Breast epithelium (tissue), 4 donors: ENCODE data around the gene INIP. TPM values are rescaled to one million over a fixed set of nuclear protein-coding genes. Genes with fewer than 3 reads are reported as not detected.
"Not testable (repeated sequence)": the region's sequence is repeated elsewhere in the genome, so short reads cannot be mapped to it uniquely, and the experiment has no call there.

Experiments used
- DNase-seq, 2 donors: peaks; one replicate each; pipeline ENCODE4 v3.0.0-alpha.2; 2019; ENCODE audit warnings: low spot score in 2 of 2
- H3K27ac ChIP-seq, 2 donors: fragments of 200-600 bp; sonication (generic) in 1 of 2; one replicate each; pipeline ENCODE4 v1.5.1; 2016 to 2019; ENCODE audit warnings: mild to moderate bottlenecking in 1 of 2
- H3K27me3 ChIP-seq, 2 donors: fragments of 200-600 bp; sonication (generic) in 1 of 2; one replicate each; pipeline versions ENCODE4 v1.5.1 to v1.6.0; 2017 to 2019; ENCODE audit warnings: control low read depth in 1 of 2, mild to moderate bottlenecking in 1 of 2
- H3K36me3 ChIP-seq: fragments of 200-600 bp; one replicate; pipeline ENCODE4 v1.5.1; 2019
- H3K4me1 ChIP-seq, 2 donors: fragments of 200-600 bp; sonication (generic); one replicate each; pipeline ENCODE4 v1.5.1; 2016 to 2019; ENCODE audit warnings: control low read depth in 1 of 2
- H3K4me3 ChIP-seq, 3 donors: fragments of 200-600 bp; sonication (generic); 1 replicate in 2 of 3; 2 replicates in 1 of 3; pipeline ENCODE4 v1.5.1; 2016 to 2019; ENCODE audit warnings: mild to moderate bottlenecking in 3 of 3, moderate library complexity in 2 of 3
- H3K9me3 ChIP-seq, 2 donors: fragments of 200-600 bp; sonication (generic) in 1 of 2; one replicate each; pipeline ENCODE4 v1.5.1; 2016 to 2019; ENCODE audit warnings: control low read depth in 1 of 2
- POLR2A ChIP-seq: fragments of 450-650 bp; IDR thresholded peaks from one replicate; pipeline ENCODE4 v1.6.1; 2016; ENCODE audit warnings: antibody characterized with exemption, mild to moderate bottlenecking, moderate library complexity
- POLR2AphosphoS5 ChIP-seq, 3 donors: sonication (generic); formaldehyde crosslinking; IDR thresholded peaks; one replicate each; pipeline ENCODE4 v1.6.1; 2017; ENCODE audit warnings: antibody characterized with exemption in 3 of 3
- intact Hi-C: fragments of 100-400 bp; cut with DNase I; formaldehyde crosslinking; loops from one replicate; pipeline ENCODE4 v1.15.1; 2023; ENCODE audit warnings: low total_unique reads
- total RNA-seq, 3 donors: library from RNA; depleted of rRNA; stranded (reverse); fragments of >200 nt; gene quantifications; one replicate each; pipeline ENCODE4 v1.1.0, GENCODE V29; 2016
- TF ChIP-seq, protein P1 (sequence below), 3 donors: fragments of 450-650 bp; IDR thresholded peaks; one replicate each; pipeline ENCODE4 v1.5.1; 2016 to 2017; ENCODE audit warnings: antibody characterized with exemption in 3 of 3, mild to moderate bottlenecking in 3 of 3, moderate library complexity in 3 of 3

Gene INIP
- total RNA-seq, 3 donors from 2014 or later: 21.0 to 25.6 (median 21.9) TPM

DNA sequence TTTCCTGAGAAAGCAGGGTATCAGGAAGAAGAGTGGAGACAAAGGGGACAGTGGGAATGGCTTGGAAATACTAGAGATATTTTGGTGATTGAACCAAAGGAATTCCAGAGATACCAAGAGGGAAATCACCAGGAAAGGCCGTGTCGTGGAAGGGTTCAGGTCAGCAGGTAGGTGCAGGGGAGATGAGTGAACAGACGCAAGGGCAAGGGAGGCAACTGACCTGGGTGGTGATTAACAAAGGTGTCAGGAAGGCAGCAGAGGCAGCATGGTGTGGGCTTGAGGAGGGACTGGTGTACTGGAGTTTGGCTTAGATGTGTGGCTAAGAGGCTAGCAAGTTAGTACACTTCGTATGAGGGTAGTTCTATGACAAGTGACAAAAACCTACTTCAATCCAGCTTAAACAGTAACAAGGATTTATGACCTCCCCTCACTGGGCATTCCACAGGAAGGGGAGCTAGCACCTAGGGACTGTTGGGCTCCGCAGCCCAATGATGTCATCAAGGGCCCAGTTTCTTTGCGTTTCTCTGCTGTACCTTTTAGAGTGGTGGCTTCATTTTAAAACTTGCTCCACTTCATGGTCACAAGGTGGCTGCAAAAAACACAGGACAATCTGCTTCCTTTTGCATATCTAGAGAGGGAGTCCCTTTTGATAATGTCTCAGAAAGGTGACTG, 37.0 kb downstream of the INIP start:
- no peaks in the 10 kb centered on the region for H3K4me1 ChIP-seq
- no peak for DNase-seq
- no peak overlapping the region for H3K4me3 ChIP-seq
- H3K27me3 ChIP-seq: no peaks in the 10 kb centered on the region
- TF ChIP-seq POLR2A (no peak), POLR2AphosphoS5 (IDR thresholded peaks at IDR 0.05) (no peak)
- TF ChIP-seq, protein P1, sequence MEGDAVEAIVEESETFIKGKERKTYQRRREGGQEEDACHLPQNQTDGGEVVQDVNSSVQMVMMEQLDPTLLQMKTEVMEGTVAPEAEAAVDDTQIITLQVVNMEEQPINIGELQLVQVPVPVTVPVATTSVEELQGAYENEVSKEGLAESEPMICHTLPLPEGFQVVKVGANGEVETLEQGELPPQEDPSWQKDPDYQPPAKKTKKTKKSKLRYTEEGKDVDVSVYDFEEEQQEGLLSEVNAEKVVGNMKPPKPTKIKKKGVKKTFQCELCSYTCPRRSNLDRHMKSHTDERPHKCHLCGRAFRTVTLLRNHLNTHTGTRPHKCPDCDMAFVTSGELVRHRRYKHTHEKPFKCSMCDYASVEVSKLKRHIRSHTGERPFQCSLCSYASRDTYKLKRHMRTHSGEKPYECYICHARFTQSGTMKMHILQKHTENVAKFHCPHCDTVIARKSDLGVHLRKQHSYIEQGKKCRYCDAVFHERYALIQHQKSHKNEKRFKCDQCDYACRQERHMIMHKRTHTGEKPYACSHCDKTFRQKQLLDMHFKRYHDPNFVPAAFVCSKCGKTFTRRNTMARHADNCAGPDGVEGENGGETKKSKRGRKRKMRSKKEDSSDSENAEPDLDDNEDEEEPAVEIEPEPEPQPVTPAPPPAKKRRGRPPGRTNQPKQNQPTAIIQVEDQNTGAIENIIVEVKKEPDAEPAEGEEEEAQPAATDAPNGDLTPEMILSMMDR (IDR thresholded peaks at IDR 0.05): no peak
- intact Hi-C loops: no loop called here
- peaks cover 13 to 24% of the 10 kb centered on the region in 2 donors for H3K9me3 ChIP-seq
- no peak overlapping the region for H3K27ac ChIP-seq
- no peaks in the 10 kb centered on the region for H3K36me3 ChIP-seq

- intact Hi-C loops: no loop called here
Observed at GRCh38 chr9:112677040-112677439, 40.9 kb downstream of the INIP start.

GRCh38 chr9:112673221-112673620, 44.7 kb downstream of the INIP start:
- H3K27me3 ChIP-seq, H3K4me1 ChIP-seq, H3K4me3 ChIP-seq, intact Hi-C loops, H3K36me3 ChIP-seq, H3K27ac ChIP-seq, DNase-seq: not testable (repeated sequence)
- peaks cover 9 to 14% of the 10 kb centered on the region in 2 donors for H3K9me3 ChIP-seq

More at GRCh38 chr9:112677040-112677439, 40.9 kb downstream of the INIP start:
- TF ChIP-seq, protein P1 (IDR thresholded peaks at IDR 0.05): no peak
- no peak for TF ChIP-seq POLR2A
- no peak for TF ChIP-seq POLR2AphosphoS5 (IDR thresholded peaks at IDR 0.05)
- H3K27me3 ChIP-seq: no peaks in the 10 kb centered on the region
- DNase-seq: no peak
- no peaks in the 10 kb centered on the region for H3K36me3 ChIP-seq
- H3K9me3 ChIP-seq: peaks cover 9 to 24% of the 10 kb centered on the region in 2 donors
- no peak overlapping the region for H3K27ac ChIP-seq
- H3K4me3 ChIP-seq: no peak overlapping the region
- no peaks in the 10 kb centered on the region for H3K4me1 ChIP-seq

DNA sequence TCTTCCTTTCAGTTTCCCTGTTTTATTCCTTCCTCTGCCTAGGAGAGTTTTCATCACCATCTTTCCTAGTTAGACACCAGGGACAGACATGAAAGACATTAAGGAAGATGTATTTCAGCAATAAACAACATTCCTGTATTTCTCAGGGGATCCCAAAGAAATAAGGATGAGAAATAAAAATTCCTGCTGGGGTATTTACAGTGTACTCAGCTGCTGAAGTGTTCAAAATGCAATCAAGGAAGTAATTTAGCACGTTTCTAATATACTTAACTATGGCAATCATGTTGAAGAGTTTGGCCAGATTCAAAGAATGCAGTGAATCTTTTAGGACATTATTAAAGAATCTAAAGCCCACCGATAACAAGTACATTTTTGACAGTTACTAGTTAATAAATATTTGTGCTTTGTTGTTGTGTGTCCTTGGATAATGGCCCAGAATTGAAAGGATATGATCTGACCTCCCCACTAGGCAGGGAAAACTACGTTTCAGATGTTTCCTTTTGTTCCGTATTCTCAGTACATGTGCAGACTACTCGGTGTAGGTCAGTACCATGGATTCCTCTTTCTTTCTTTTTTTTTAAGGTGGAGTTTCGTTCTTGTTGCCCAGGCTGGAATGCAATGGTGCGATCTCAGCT, 46.8 kb downstream of the INIP start:
- DNase-seq: no peak
- intact Hi-C loops: no loop called here
- Histone ChIP-seq H3K9me3 (no peaks in the 10 kb centered on the region), H3K27me3 (no peaks in the 10 kb centered on the region), H3K36me3 (no peaks in the 10 kb centered on the region), H3K27ac (no peak overlapping the region), H3K4me3 (no peak overlapping the region), H3K4me1 (no peaks in the 10 kb centered on the region)
- TF ChIP-seq POLR2AphosphoS5 (IDR thresholded peaks at IDR 0.05): no peak

DNA sequence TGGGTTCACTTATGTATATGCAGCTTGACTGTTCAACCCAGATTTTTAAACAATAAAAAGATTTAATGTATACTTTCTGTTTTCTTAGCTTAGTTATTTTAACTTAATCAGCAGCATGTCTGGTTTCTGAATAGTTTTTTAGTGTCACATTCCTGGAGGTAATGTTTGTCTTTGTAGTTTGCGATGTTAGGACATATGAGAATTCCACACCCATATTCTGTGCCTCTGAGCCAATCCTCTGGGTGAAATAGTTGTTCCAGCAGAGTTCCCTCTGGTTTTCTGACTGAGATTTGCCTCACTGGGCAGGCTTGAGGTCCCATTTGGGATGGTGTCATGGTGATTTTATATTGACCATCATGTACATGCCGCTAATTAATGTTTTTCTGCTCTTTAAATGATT, 48.6 kb downstream of the INIP start:
- TF ChIP-seq POLR2A: no peak
- TF ChIP-seq, protein P1 (IDR thresholded peaks at IDR 0.05): no peak
- TF ChIP-seq POLR2AphosphoS5 (IDR thresholded peaks at IDR 0.05): no peak
- no peaks in the 10 kb centered on the region for H3K4me1 ChIP-seq
- no peak for DNase-seq
- no peaks in the 10 kb centered on the region for H3K9me3 ChIP-seq
- H3K27me3 ChIP-seq: no peaks in the 10 kb centered on the region
- intact Hi-C loops: no loop called here
- no peaks in the 10 kb centered on the region for H3K36me3 ChIP-seq
- no peak overlapping the region for H3K27ac ChIP-seq
- no peak overlapping the region for H3K4me3 ChIP-seq

- H3K4me3 ChIP-seq: no peak overlapping the region
- H3K4me1 ChIP-seq: no peaks in the 10 kb centered on the region
- intact Hi-C loops: no loop called here
- no peaks in the 10 kb centered on the region for H3K36me3 ChIP-seq
- no peaks in the 10 kb centered on the region for H3K27me3 ChIP-seq
- H3K27ac ChIP-seq: no peak overlapping the region
- TF ChIP-seq POLR2AphosphoS5 (IDR thresholded peaks at IDR 0.05) (no peak), POLR2A (no peak)
- TF ChIP-seq, protein P1 (IDR thresholded peaks at IDR 0.05): no peak
- DNase-seq: no peak
- no peaks in the 10 kb centered on the region for H3K9me3 ChIP-seq
Observed at GRCh38 chr9:112665347-112665746, 52.6 kb downstream of the INIP start.
